B cell (primary cell): ENCODE measurements around the gene MED9. TPM values are rescaled to one million over a fixed set of nuclear protein-coding genes. Genes with fewer than 3 reads are reported as not detected.

Source experiments
- ATAC-seq: fragments of 200-7000 bp; cut with Tn5 transposase; one replicate; pipeline ENCODE4 v1.10.0; 2021; ENCODE audit warnings: low read depth, mild to moderate bottlenecking, moderate number of reproducible peaks, moderate library complexity
- CTCF ChIA-PET: fragments of 350-600 bp; sonication (Branson Sonifier 250); formaldehyde crosslinking; loops from one replicate; lab custom pipeline; 2021; ENCODE audit warnings: antibody characterized with exemption, inconsistent platforms; lab: Charles Lee
- POLR2A ChIA-PET: fragments of 350-600 bp; sonication (Branson Sonifier 250); formaldehyde crosslinking; loops from one replicate; lab custom pipeline; 2021; ENCODE audit warnings: antibody characterized with exemption; lab: Charles Lee
- DNase-seq: peaks from one replicate; pipeline ENCODE4 v3.0.0; 2013
- H2AFZ ChIP-seq: 2 replicates; pipeline ENCODE4 v1.6.1; 2012; ENCODE audit warnings: mild to moderate bottlenecking, low read depth, low read length; ENCODE audit not compliant: insufficient read depth, poor library complexity, severe bottlenecking
- H3K27ac ChIP-seq, 2 donors: 1 replicate in 1 of 2; 2 replicates in 1 of 2; pipeline ENCODE4 v1.5.1; 2012 to 2013; ENCODE audit warnings: low read length in 2 of 2, mild to moderate bottlenecking in 2 of 2, moderate library complexity in 1 of 2
- H3K27me3 ChIP-seq, 4 experiments: fragments of 200-600 bp in 1 of 4; sonication (generic) in 1 of 4; replicated peaks in 1 of 4; 1 replicate in 2 of 4; 2 replicates in 2 of 4; pipeline versions ENCODE4 v1.6.1 to v1.7.0; 2013 to 2016; ENCODE audit warnings: low read length in 3 of 4, mild to moderate bottlenecking in 2 of 4, mixed read lengths in 1 of 4, moderate library complexity in 1 of 4; ENCODE audit not compliant: insufficient read depth in 4 of 4, control insufficient read depth in 3 of 4; ENCODE audit errors: control extremely low read depth in 1 of 4
- H3K36me3 ChIP-seq, 2 experiments: replicated peaks in 1 of 2; 1 replicate in 1 of 2; 2 replicates in 1 of 2; pipeline versions ENCODE4 v1.6.1 to v1.7.1; 2013; ENCODE audit warnings: low read length in 1 of 2; ENCODE audit not compliant: insufficient read depth in 2 of 2, control insufficient read depth in 1 of 2; ENCODE audit errors: control extremely low read depth in 1 of 2, extremely low read depth in 1 of 2
- H3K4me1 ChIP-seq, 2 donors: fragments of 200-600 bp in 1 of 2; sonication (generic) in 1 of 2; 1 replicate in 1 of 2; 2 replicates in 1 of 2; pipeline versions ENCODE4 v1.5.1 to v1.6.1; 2013 to 2017; ENCODE audit warnings: low read length in 2 of 2; ENCODE audit not compliant: control insufficient read depth in 2 of 2, insufficient read depth in 2 of 2
- H3K4me2 ChIP-seq: replicated peaks from 2 replicates; pipeline ENCODE3; 2012; ENCODE audit warnings: mild to moderate bottlenecking, low read depth, low read length; ENCODE audit not compliant: poor library complexity, severe bottlenecking
- H3K4me3 ChIP-seq, 5 experiments: fragments of 200-600 bp in 1 of 5; sonication (generic) in 1 of 5; 1 replicate in 3 of 5; 2 replicates in 2 of 5; pipeline versions ENCODE4 v1.5.1 to v1.7.0; 2011 to 2016; ENCODE audit warnings: low read length in 4 of 5, mild to moderate bottlenecking in 4 of 5, low read depth in 2 of 5, control low read depth in 1 of 5, moderate library complexity in 1 of 5; ENCODE audit not compliant: insufficient read depth in 1 of 5; ENCODE audit errors: control extremely low read depth in 1 of 5, extremely low read depth in 1 of 5
- H3K79me2 ChIP-seq: fragments of 200-600 bp; sonication (generic); one replicate; pipeline ENCODE4 v1.6.0; 2016; ENCODE audit warnings: low read length; ENCODE audit not compliant: control insufficient read depth, insufficient read depth
- H3K9ac ChIP-seq: fragments of 200-600 bp; sonication (generic); 2 replicates; pipeline ENCODE4 v1.6.1; 2017; ENCODE audit warnings: mild to moderate bottlenecking, low read length, moderate library complexity
- H3K9me3 ChIP-seq, 3 donors: one replicate each; pipeline versions ENCODE4 v1.6.1 to v1.7.1; 2013; ENCODE audit warnings: low read length in 2 of 3; ENCODE audit not compliant: control insufficient read depth in 2 of 3, insufficient read depth in 1 of 3; ENCODE audit errors: control extremely low read depth in 1 of 3
- H4K20me1 ChIP-seq: 2 replicates; pipeline ENCODE4 v1.6.0; 2012; ENCODE audit warnings: mild to moderate bottlenecking, low read length; ENCODE audit not compliant: insufficient read depth, control insufficient read depth, poor library complexity, severe bottlenecking
- H3K27ac Mint-ChIP-seq: one replicate; pipeline ENCODE4 v1.8.0; 2021; ENCODE audit warnings: mixed read lengths
- H3K27me3 Mint-ChIP-seq: one replicate; pipeline ENCODE4 v1.8.0; 2021; ENCODE audit warnings: mixed read lengths
- H3K4me1 Mint-ChIP-seq: one replicate; pipeline ENCODE4 v1.8.0; 2021; ENCODE audit warnings: mixed read lengths
- H3K4me3 Mint-ChIP-seq: one replicate; pipeline ENCODE4 v1.8.0; 2021; ENCODE audit warnings: mixed read lengths
- H3K9me3 Mint-ChIP-seq: one replicate; pipeline ENCODE4 v1.8.0; 2022; ENCODE audit warnings: mixed read lengths; ENCODE audit not compliant: insufficient read depth
- EZH2 ChIP-seq: IDR thresholded peaks from 2 replicates; pipeline ENCODE4 v1.6.1; 2012; ENCODE audit warnings: borderline replicate concordance, low read depth, mild to moderate bottlenecking, moderate library complexity, low read length; ENCODE audit not compliant: insufficient read depth, poor library complexity, severe bottlenecking
- WGBS: methylation state at CpG from one replicate; pipeline ENCODE4 v1.1.5; 2013; ENCODE audit warnings: missing lambda C conversion rate; ENCODE audit not compliant: insufficient coverage; 5-methylcytosine and 5-hydroxymethylcytosine counted together
- intact Hi-C: fragments of 100-400 bp; cut with micrococcal nuclease; formaldehyde crosslinking; loops from one replicate; pipeline ENCODE4 v1.10.0; 2022
- polyA plus RNA-seq: library from polyadenylated mRNA; depleted of rRNA; stranded (reverse); fragments of >200 nt; gene quantifications from 2 replicates; pipeline ENCODE4 v1.2.3, GENCODE V29; 2012
- total RNA-seq, 2 donors: library from RNA; stranded (reverse); fragments of 120-200 nt in 1 of 2; gene quantifications; 1 replicate in 1 of 2; 2 replicates in 1 of 2; pipeline versions ENCODE4 v1.2.3 to v1.2.4, GENCODE V29; 2013 to 2022
- TF ChIP-seq, protein P1 (sequence below): fragments of 200-600 bp; IDR thresholded peaks from one replicate; pipeline ENCODE4 v1.8.0; 2022; ENCODE audit warnings: antibody characterized with exemption, mild to moderate bottlenecking

Gene MED9
- total and polyA plus RNA-seq, 2 donors (not counting 1 experiment from before 2014, with no cell fraction given): 11.6 to 18.9 TPM

DNA sequence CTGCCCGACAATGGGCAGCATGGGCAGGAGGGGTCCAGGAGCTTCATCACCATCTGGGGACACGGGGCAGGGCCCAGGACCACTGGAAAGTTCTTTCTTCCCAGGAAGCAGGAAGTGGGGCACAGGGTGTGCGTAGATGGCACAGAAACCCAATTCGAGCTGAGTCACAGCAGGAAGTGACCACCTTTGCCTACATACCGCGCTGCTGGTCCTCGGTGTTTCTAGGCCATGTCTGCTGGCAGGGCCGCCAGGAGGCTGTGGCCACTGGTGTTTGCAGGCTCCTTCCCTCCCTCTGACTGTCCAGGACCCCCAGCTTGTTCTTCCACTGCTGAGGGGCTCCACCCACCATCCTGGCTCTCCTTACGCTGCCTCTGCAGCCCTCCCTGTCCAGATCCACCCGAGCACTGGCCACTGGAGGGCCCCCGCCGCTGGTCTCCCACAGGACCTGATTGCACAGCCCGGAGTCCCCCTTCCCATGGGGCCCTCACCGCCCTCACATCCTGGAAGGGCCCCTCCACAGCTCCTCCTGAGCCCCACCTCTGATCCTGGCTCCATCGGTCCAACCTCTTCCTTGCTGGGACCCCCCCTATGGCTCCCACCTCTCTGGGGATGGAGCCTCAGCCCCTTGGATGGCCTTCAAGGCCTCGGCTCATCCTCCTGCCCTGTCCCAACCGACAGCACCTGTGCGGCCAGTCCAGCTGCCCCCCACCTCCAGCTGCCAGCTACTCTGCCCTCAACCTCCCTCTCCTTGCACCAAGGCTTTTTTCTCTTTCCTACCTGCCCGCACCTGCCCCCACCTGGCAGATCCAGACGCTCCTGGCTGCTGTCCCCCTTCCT lies 33.9 kb downstream of the MED9 start:
- ChIA-PET CTCF (no interaction called here), POLR2A (no interaction called here)
- Mint-ChIP-seq H3K4me1 (no peaks in the 10 kb centered on the region), H3K27ac (no peak overlapping the region), H3K9me3 (no peaks in the 10 kb centered on the region), H3K27me3 (no peaks in the 10 kb centered on the region), H3K4me3 (no peak overlapping the region)
- Histone ChIP-seq H3K27me3 (no peaks in the 10 kb centered on the region), H3K4me1 (no peaks in the 10 kb centered on the region), H3K27ac (no peak overlapping the region), H3K9ac (no peak overlapping the region), H3K79me2 (no peaks in the 10 kb centered on the region), H3K9me3 (no peaks in the 10 kb centered on the region), H4K20me1 (no peaks in the 10 kb centered on the region), H2AFZ (no peak overlapping the region), H3K4me3 (no peak overlapping the region), H3K36me3 (no peaks in the 10 kb centered on the region), H3K4me2 (no peak overlapping the region)
- DNase-seq (no peak), ATAC-seq (no peak)
- intact Hi-C loops: no loop called here
- 75% methylated on average over 20 of the region's 20 CpGs for WGBS
- TF ChIP-seq, protein P1, sequence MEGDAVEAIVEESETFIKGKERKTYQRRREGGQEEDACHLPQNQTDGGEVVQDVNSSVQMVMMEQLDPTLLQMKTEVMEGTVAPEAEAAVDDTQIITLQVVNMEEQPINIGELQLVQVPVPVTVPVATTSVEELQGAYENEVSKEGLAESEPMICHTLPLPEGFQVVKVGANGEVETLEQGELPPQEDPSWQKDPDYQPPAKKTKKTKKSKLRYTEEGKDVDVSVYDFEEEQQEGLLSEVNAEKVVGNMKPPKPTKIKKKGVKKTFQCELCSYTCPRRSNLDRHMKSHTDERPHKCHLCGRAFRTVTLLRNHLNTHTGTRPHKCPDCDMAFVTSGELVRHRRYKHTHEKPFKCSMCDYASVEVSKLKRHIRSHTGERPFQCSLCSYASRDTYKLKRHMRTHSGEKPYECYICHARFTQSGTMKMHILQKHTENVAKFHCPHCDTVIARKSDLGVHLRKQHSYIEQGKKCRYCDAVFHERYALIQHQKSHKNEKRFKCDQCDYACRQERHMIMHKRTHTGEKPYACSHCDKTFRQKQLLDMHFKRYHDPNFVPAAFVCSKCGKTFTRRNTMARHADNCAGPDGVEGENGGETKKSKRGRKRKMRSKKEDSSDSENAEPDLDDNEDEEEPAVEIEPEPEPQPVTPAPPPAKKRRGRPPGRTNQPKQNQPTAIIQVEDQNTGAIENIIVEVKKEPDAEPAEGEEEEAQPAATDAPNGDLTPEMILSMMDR: no peak
- no peak for TF ChIP-seq EZH2

DNA sequence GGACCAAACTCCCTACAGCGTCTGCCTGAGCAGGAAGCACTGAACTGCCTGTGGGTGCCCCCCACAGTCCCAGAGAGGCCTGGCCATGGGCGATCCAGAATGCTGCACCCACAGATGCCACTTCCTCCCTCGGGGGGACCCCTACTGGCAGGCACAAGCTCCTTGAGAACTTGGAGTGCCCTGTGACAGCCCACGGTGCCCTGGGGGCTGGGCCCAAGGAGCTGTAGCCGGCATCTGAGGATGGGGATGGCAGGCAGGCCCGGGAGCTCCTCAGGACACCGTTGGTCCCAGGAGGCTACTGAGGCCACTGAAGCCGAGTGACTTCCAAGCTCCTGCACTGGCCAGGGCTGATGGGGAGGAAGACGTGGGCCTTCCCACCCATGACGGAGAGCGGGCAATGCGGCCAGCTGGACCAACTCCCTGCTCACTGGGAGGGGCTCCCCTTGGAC lies 34.5 kb downstream of the MED9 start:
- intact Hi-C loops: no loop called here
- no peaks in the 10 kb centered on the region for H3K36me3 ChIP-seq
- no peak overlapping the region for H3K4me2 ChIP-seq
- no peak overlapping the region for H3K27ac Mint-ChIP-seq
- H3K4me3 ChIP-seq: no peak overlapping the region
- no peaks in the 10 kb centered on the region for H3K9me3 ChIP-seq
- no peak for DNase-seq
- no peak overlapping the region for H3K27ac ChIP-seq
- no peaks in the 10 kb centered on the region for H3K27me3 Mint-ChIP-seq
- no peak overlapping the region for H3K4me3 Mint-ChIP-seq
- ATAC-seq: no peak
- ChIA-PET POLR2A (no interaction called here), CTCF (no interaction called here)
- no peaks in the 10 kb centered on the region for H3K4me1 ChIP-seq
- H3K9ac ChIP-seq: no peak overlapping the region
- WGBS: 42% methylated on average over 10 of the region's 12 CpGs
- no peaks in the 10 kb centered on the region for H3K27me3 ChIP-seq
- no peaks in the 10 kb centered on the region for H3K9me3 Mint-ChIP-seq
- TF ChIP-seq, protein P1: no peak
- no peak for TF ChIP-seq EZH2
- no peak overlapping the region for H2AFZ ChIP-seq
- H3K4me1 Mint-ChIP-seq: no peaks in the 10 kb centered on the region
- H3K79me2 ChIP-seq: no peaks in the 10 kb centered on the region
- H4K20me1 ChIP-seq: no peaks in the 10 kb centered on the region
